Body of pancreas (tissue), 4 donors: ENCODE data around the gene OSTM1.

Experiments used
- POLR2A ChIP-seq, 3 donors: fragments of 450-650 bp; IDR thresholded peaks; one replicate each; pipeline ENCODE4 v1.6.1; 2016; ENCODE audit warnings: antibody characterized with exemption in 3 of 3, mild to moderate bottlenecking in 2 of 3
- TF ChIP-seq, protein P1 (sequence below), 7 experiments: fragments of 450-650 bp in 4 of 7; fragments of 200-600 bp in 3 of 7; sonication (generic) in 3 of 7; IDR thresholded peaks; one replicate each; pipeline ENCODE4 v1.5.1; 2016 to 2019; ENCODE audit warnings: antibody characterized with exemption in 7 of 7

DNA sequence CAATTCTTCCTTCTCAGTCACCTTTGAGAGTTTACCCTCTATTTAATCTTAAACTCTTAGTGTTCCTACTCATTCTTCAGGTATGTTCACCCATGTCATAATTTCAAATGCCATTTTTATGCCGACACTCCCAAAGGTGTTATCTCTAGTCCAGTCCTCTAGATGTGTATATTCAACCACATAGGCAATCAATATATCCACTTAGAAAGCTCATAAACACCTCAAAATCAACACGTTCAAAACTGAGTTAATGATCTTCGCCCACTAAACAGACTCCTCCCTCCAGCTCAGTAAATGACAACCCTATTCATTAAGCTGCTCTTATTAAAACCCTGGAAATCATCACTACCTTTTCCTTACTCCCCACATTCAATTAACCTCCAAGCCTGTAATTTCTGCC, 6.4 kb downstream of the OSTM1 start:
- TF ChIP-seq POLR2A (IDR thresholded peaks at IDR 0.05) = no peak
- TF ChIP-seq, protein P1, sequence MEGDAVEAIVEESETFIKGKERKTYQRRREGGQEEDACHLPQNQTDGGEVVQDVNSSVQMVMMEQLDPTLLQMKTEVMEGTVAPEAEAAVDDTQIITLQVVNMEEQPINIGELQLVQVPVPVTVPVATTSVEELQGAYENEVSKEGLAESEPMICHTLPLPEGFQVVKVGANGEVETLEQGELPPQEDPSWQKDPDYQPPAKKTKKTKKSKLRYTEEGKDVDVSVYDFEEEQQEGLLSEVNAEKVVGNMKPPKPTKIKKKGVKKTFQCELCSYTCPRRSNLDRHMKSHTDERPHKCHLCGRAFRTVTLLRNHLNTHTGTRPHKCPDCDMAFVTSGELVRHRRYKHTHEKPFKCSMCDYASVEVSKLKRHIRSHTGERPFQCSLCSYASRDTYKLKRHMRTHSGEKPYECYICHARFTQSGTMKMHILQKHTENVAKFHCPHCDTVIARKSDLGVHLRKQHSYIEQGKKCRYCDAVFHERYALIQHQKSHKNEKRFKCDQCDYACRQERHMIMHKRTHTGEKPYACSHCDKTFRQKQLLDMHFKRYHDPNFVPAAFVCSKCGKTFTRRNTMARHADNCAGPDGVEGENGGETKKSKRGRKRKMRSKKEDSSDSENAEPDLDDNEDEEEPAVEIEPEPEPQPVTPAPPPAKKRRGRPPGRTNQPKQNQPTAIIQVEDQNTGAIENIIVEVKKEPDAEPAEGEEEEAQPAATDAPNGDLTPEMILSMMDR (IDR thresholded peaks at IDR 0.05) = no peak
